IMR-90 (cell line): ENCODE results near the gene THSD8. TPM values are rescaled to one million over a fixed set of nuclear protein-coding genes. Genes with fewer than 3 reads are reported as not detected.

Experiments used
- ATAC-seq: fragments of 200-7000 bp; cut with Tn5 transposase; 2 replicates; pipeline ENCODE4 v1.9.1; 2020; ENCODE audit warnings: low read depth, mild to moderate bottlenecking, moderate library complexity
- BruUV-seq: library from RNA; stranded (reverse); fragments of 400-500 nt; replicated peaks from 2 replicates; lab custom pipeline; 2021; lab: Mats Ljungman, UMichigan
- CTCF ChIA-PET: fragments of 300-600 bp; formaldehyde crosslinking; extraction: SDS; loops from one replicate; lab custom pipeline; 2021; ENCODE audit warnings: antibody characterized with exemption; lab: Yijun Ruan, JAX
- POLR2A ChIA-PET: fragments of 300-600 bp; sonication (Branson Sonifier 250); formaldehyde crosslinking; loops from one replicate; lab custom pipeline; 2022; ENCODE audit warnings: antibody characterized with exemption; ENCODE audit not compliant: unreplicated experiment; lab: Charles Lee
- DNase-seq: peaks from one replicate; pipeline ENCODE4 v3.0.0; 2013
- H2AFZ ChIP-seq: replicated peaks from 2 replicates; pipeline ENCODE3; 2013; ENCODE audit warnings: low read length, mild to moderate bottlenecking; ENCODE audit not compliant: poor library complexity
- H2AK5ac ChIP-seq: 2 replicates; pipeline ENCODE4 v1.6.1; 2013; ENCODE audit warnings: low read depth, low read length, inconsistent platforms
- H2AK9ac ChIP-seq: replicated peaks from 2 replicates; pipeline ENCODE3; 2013; ENCODE audit warnings: mild to moderate bottlenecking, low read depth, low read length, moderate library complexity; ENCODE audit not compliant: poor library complexity
- H2BK120ac ChIP-seq: 2 replicates; pipeline ENCODE4 v1.6.1; 2013; ENCODE audit warnings: low read depth, low read length, inconsistent platforms
- H2BK15ac ChIP-seq: 3 replicates; pipeline ENCODE4 v1.6.1; 2013; ENCODE audit warnings: low read depth, low read length, inconsistent platforms
- H2BK20ac ChIP-seq: 2 replicates; pipeline ENCODE4 v1.6.1; 2013; ENCODE audit warnings: low read depth, mild to moderate bottlenecking, inconsistent platforms, low read length, moderate library complexity
- H2BK5ac ChIP-seq: 2 replicates; pipeline ENCODE4 v1.6.1; 2013; ENCODE audit warnings: mild to moderate bottlenecking, low read depth, low read length, inconsistent platforms; ENCODE audit not compliant: poor library complexity, severe bottlenecking
- H3K14ac ChIP-seq: replicated peaks from 2 replicates; pipeline ENCODE4 v1.6.1; 2013; ENCODE audit warnings: low read depth, low read length, inconsistent platforms
- H3K18ac ChIP-seq: 2 replicates; pipeline ENCODE4 v1.6.1; 2013; ENCODE audit warnings: low read depth, low read length, control low read depth
- H3K23ac ChIP-seq: 2 replicates; pipeline ENCODE4 v1.6.1; 2013; ENCODE audit warnings: low read depth, low read length, inconsistent platforms
- H3K27ac ChIP-seq: 2 replicates; pipeline ENCODE4 v1.5.1; 2013; ENCODE audit warnings: mild to moderate bottlenecking, control low read depth, low read length; ENCODE audit not compliant: insufficient read depth
- H3K27me3 ChIP-seq: 2 replicates; pipeline ENCODE4 v1.6.1; 2013; ENCODE audit warnings: low read length; ENCODE audit not compliant: control insufficient read depth, insufficient read depth
- H3K36me3 ChIP-seq: 2 replicates; pipeline ENCODE4 v1.6.1; 2013; ENCODE audit warnings: low read length, mixed read lengths; ENCODE audit not compliant: control insufficient read depth, insufficient read depth
- H3K4ac ChIP-seq: 2 replicates; pipeline ENCODE4 v1.6.1; 2013; ENCODE audit warnings: low read depth, low read length, inconsistent platforms
- H3K4me1 ChIP-seq: 2 replicates; pipeline ENCODE4 v1.6.1; 2013; ENCODE audit warnings: low read length, mixed read lengths; ENCODE audit not compliant: control insufficient read depth, insufficient read depth
- H3K4me2 ChIP-seq: 2 replicates; pipeline ENCODE4 v1.6.1; 2013; ENCODE audit warnings: low read depth, mild to moderate bottlenecking, control low read depth, low read length, moderate library complexity
- H3K4me3 ChIP-seq: 2 replicates; pipeline ENCODE4 v1.5.1; 2013; ENCODE audit warnings: low read depth, mild to moderate bottlenecking, control low read depth, low read length, moderate library complexity; ENCODE audit not compliant: insufficient read depth
- H3K56ac ChIP-seq: 2 replicates; pipeline ENCODE4 v1.6.1; 2013; ENCODE audit warnings: low read length, inconsistent platforms; ENCODE audit not compliant: insufficient read depth; ENCODE audit errors: extremely low read depth
- H3K79me1 ChIP-seq, 2 experiments: 2 replicates each; pipeline ENCODE4 v1.6.1; 2013; ENCODE audit warnings: low read length in 2 of 2, inconsistent platforms in 1 of 2, low read depth in 1 of 2
- H3K9ac ChIP-seq: 2 replicates; pipeline ENCODE4 v1.6.1; 2013; ENCODE audit warnings: low read depth, low read length, control low read depth
- H3K9me1 ChIP-seq: 2 replicates; pipeline ENCODE4 v1.6.1; 2013; ENCODE audit warnings: low read length, inconsistent platforms; ENCODE audit not compliant: insufficient read depth
- H3K9me3 ChIP-seq: 2 replicates; pipeline ENCODE4 v1.6.1; 2013; ENCODE audit warnings: low read length; ENCODE audit not compliant: control insufficient read depth, insufficient read depth
- H4K20me1 ChIP-seq: 2 replicates; pipeline ENCODE4 v1.6.1; 2013; ENCODE audit warnings: low read length, inconsistent platforms; ENCODE audit not compliant: insufficient read depth
- H4K5ac ChIP-seq: 2 replicates; pipeline ENCODE4 v1.6.1; 2013; ENCODE audit warnings: mild to moderate bottlenecking, low read depth, low read length, control low read depth
- H4K8ac ChIP-seq, 2 experiments: 2 replicates each; pipeline ENCODE4 v1.6.1; 2013; ENCODE audit warnings: low read depth in 2 of 2, low read length in 2 of 2, control low read depth in 1 of 2, inconsistent platforms in 1 of 2
- H4K91ac ChIP-seq: 2 replicates; pipeline ENCODE4 v1.6.1; 2013; ENCODE audit warnings: low read depth, low read length, inconsistent platforms; ENCODE audit not compliant: insufficient read depth
- CEBPB ChIP-seq: IDR thresholded peaks from 2 replicates; pipeline ENCODE4 v1.6.1; 2012; ENCODE audit warnings: low read depth, low read length, improper control_type of control experiment
- FOS ChIP-seq: fragments of 150-350 bp; IDR thresholded peaks from 2 replicates; pipeline ENCODE4 v1.6.1; 2016; ENCODE audit warnings: low read depth, low read length
- MAFK ChIP-seq: IDR thresholded peaks from 2 replicates; pipeline ENCODE4 v1.6.1; 2012; ENCODE audit warnings: low read depth, low read length, improper control_type of control experiment
- MAZ ChIP-seq: IDR thresholded peaks from 2 replicates; pipeline ENCODE4 v1.6.1; 2012; ENCODE audit warnings: low read depth, mild to moderate bottlenecking, low read length, improper control_type of control experiment, moderate library complexity, borderline replicate concordance
- MXI1 ChIP-seq: IDR thresholded peaks from 2 replicates; pipeline ENCODE4 v1.6.1; 2012; ENCODE audit warnings: low read depth, mild to moderate bottlenecking, low read length, moderate library complexity, borderline replicate concordance
- RAD21 ChIP-seq: IDR thresholded peaks from 2 replicates; pipeline ENCODE4 v1.6.1; 2012; ENCODE audit warnings: low read length, improper control_type of control experiment
- RFX5 ChIP-seq: IDR thresholded peaks from 2 replicates; pipeline ENCODE4 v1.8.0; 2012; ENCODE audit warnings: low read depth, mild to moderate bottlenecking, low read length, moderate library complexity
- WGBS, 2 experiments: methylation state at CpG; one replicate each; pipeline versions ENCODE4 v1.1.5 to v1.1.7; 2013; ENCODE audit warnings: missing lambda C conversion rate in 2 of 2; ENCODE audit not compliant: insufficient read length in 1 of 2; ENCODE audit errors: extremely low coverage in 2 of 2; 5-methylcytosine and 5-hydroxymethylcytosine counted together
- dilution Hi-C: fragments of 300-500 bp; cut with HindIII; formaldehyde crosslinking; loops from one replicate; pipeline ENCODE4 v1.14.3; 2018; ENCODE audit warnings: low sequenced_read_pairs; ENCODE audit not compliant: unreplicated experiment
- in situ Hi-C: fragments of 300-500 bp; cut with MboI; formaldehyde crosslinking; loops from 3 replicates; pipeline ENCODE4 v1.14.3; 2019; ENCODE audit warnings: low sequenced_read_pairs, inconsistent platforms, mixed read lengths
- intact Hi-C: fragments of 100-400 bp; cut with micrococcal nuclease; formaldehyde crosslinking; loops from 2 replicates; pipeline ENCODE4 v1.10.0; 2022
- polyA plus RNA-seq, 3 experiments: library from polyadenylated mRNA; depleted of rRNA; stranded (reverse); fragments of >200 nt; gene quantifications; 2 replicates each; pipeline ENCODE4 v1.2.3, GENCODE V29; 2012; ENCODE audit warnings: low replicate concordance in 1 of 3
- total RNA-seq: library from RNA; depleted of rRNA; stranded (reverse); fragments of >200 nt; gene quantifications from 2 replicates; pipeline ENCODE4 v1.2.3, GENCODE V29; 2012
- TF ChIP-seq, protein P1 (sequence below): conservative IDR thresholded peaks from 2 replicates; pipeline ENCODE4 v1.5.1; 2012; ENCODE audit warnings: mild to moderate bottlenecking, low read depth, low read length, improper control_type of control experiment
- TF ChIP-seq, protein P2 (sequence below): fragments of 150-350 bp; IDR thresholded peaks from 2 replicates; pipeline ENCODE4 v1.6.1; 2017; ENCODE audit warnings: mild to moderate bottlenecking, antibody characterized with exemption, low read length, low read depth
- TF ChIP-seq, protein P3 (sequence below): fragments of 150-350 bp; IDR thresholded peaks from 2 replicates; pipeline ENCODE4 v1.6.1; 2016; ENCODE audit warnings: low read depth, mild to moderate bottlenecking, low read length, moderate library complexity, borderline replicate concordance

The THSD8 gene
- total and polyA plus RNA-seq, 2 of the 4 experiments (the other 2 are of a cell fraction) = 0.68 TPM; not detected in 1

DNA sequence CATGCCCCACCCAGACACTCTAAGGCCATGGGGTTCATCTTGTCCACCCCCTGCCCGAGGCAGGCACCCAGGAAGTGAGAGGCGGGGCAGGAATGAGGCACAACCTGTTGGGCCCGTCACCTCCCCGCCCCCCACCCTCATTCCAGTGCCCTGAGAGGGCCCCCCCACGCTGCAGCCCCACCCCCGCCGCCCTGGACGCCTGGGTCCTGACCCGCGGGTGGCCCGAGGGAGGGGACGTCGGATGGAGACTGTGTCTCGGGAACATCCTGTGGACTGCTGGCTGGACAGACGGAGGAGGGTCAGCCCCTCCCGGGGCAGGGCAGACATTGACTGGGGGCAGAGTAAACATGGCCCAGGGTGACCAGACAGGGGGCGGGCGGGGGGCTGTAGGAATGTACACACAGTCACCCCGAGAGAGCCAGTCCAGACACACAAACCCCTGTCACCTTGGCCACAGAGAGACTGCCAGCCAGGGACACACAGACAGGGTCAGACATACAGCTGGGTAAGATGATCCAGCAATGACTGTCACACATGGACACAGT lies 17.9 kb upstream of the THSD8 start:
- BruUV-seq = no TSS peak
- intact Hi-C loops = no loop called here
- Histone ChIP-seq H2BK120ac (peak overlapping the region; percentile 88), H2BK15ac (peak overlapping the region; percentile 93; the same call in 2 of the 3 replicates), H3K9ac (peak overlapping the region; percentile 40; the same call in 1 of the 2 replicates), H3K23ac (peak overlapping the region; percentile 98), H3K79me1 (peaks cover 0 to 38% of the 10 kb centered on the region in 2 experiments; a peak in 2 of 4 replicates), H3K18ac (peak overlapping the region; percentile 7), H2BK5ac (peak overlapping the region; percentile 95), H4K91ac (peak overlapping the region; percentile 95), H3K4me2 (no peak overlapping the region), H3K56ac (peak overlapping the region; percentile 56), H2BK20ac (peak overlapping the region; percentile 89), H3K4me3 (no peak overlapping the region), H3K9me1 (peaks cover 33% of the 10 kb centered on the region), H2AK5ac (peak overlapping the region; percentile 97), H3K4me1 (peaks cover 49% of the 10 kb centered on the region), H3K4ac (peak overlapping the region; percentile 96), H3K27ac (peak overlapping the region; percentile 85), H3K14ac (peak overlapping the region; percentile 75), H2AK9ac (peak overlapping the region; percentile 97), H3K36me3 (no peaks in the 10 kb centered on the region), H3K9me3 (no peaks in the 10 kb centered on the region), H2AFZ (peak overlapping the region; percentile 81), H4K20me1 (peaks cover 3% of the 10 kb centered on the region; the same call in 1 of the 2 replicates), H4K8ac (peak overlapping the region; percentile 64 to 98), H3K27me3 (no peaks in the 10 kb centered on the region), H4K5ac (peak overlapping the region; percentile 72)
- POLR2A ChIA-PET = no interaction called here
- dilution Hi-C loops = no loop called here
- ATAC-seq (no peak), DNase-seq (no peak)
- CTCF ChIA-PET = no interaction called here
- TF ChIP-seq, protein P1, sequence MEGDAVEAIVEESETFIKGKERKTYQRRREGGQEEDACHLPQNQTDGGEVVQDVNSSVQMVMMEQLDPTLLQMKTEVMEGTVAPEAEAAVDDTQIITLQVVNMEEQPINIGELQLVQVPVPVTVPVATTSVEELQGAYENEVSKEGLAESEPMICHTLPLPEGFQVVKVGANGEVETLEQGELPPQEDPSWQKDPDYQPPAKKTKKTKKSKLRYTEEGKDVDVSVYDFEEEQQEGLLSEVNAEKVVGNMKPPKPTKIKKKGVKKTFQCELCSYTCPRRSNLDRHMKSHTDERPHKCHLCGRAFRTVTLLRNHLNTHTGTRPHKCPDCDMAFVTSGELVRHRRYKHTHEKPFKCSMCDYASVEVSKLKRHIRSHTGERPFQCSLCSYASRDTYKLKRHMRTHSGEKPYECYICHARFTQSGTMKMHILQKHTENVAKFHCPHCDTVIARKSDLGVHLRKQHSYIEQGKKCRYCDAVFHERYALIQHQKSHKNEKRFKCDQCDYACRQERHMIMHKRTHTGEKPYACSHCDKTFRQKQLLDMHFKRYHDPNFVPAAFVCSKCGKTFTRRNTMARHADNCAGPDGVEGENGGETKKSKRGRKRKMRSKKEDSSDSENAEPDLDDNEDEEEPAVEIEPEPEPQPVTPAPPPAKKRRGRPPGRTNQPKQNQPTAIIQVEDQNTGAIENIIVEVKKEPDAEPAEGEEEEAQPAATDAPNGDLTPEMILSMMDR = no peak
- TF ChIP-seq, protein P2, sequence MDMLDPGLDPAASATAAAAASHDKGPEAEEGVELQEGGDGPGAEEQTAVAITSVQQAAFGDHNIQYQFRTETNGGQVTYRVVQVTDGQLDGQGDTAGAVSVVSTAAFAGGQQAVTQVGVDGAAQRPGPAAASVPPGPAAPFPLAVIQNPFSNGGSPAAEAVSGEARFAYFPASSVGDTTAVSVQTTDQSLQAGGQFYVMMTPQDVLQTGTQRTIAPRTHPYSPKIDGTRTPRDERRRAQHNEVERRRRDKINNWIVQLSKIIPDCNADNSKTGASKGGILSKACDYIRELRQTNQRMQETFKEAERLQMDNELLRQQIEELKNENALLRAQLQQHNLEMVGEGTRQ = no peak
- TF ChIP-seq MAZ (peak; percentile 88), RFX5 (no peak), RAD21 (no peak), MAFK (no peak), MXI1 (0 out of 2 replicates have a peak, but pooled peaks have one; percentile 2), CEBPB (no peak), FOS (peak; percentile 67)
- TF ChIP-seq, protein P3, sequence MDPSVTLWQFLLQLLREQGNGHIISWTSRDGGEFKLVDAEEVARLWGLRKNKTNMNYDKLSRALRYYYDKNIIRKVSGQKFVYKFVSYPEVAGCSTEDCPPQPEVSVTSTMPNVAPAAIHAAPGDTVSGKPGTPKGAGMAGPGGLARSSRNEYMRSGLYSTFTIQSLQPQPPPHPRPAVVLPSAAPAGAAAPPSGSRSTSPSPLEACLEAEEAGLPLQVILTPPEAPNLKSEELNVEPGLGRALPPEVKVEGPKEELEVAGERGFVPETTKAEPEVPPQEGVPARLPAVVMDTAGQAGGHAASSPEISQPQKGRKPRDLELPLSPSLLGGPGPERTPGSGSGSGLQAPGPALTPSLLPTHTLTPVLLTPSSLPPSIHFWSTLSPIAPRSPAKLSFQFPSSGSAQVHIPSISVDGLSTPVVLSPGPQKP = no peak
- in situ Hi-C loops = loop anchor here (25.0 kb wide), 1 partner anchor 1053 kb away; no protein-coding TSS in a partner anchor
- no CpG with 5 or more reads among the region's 19 CpGs for WGBS, 2 experiments
